ENCODE data around the gene SLC25A47.
"Not testable (repeated sequence)": the region's sequence is repeated elsewhere in the genome, so short reads cannot be mapped to it uniquely, and the experiment has no call there.

SLC25A47 gene

DNA sequence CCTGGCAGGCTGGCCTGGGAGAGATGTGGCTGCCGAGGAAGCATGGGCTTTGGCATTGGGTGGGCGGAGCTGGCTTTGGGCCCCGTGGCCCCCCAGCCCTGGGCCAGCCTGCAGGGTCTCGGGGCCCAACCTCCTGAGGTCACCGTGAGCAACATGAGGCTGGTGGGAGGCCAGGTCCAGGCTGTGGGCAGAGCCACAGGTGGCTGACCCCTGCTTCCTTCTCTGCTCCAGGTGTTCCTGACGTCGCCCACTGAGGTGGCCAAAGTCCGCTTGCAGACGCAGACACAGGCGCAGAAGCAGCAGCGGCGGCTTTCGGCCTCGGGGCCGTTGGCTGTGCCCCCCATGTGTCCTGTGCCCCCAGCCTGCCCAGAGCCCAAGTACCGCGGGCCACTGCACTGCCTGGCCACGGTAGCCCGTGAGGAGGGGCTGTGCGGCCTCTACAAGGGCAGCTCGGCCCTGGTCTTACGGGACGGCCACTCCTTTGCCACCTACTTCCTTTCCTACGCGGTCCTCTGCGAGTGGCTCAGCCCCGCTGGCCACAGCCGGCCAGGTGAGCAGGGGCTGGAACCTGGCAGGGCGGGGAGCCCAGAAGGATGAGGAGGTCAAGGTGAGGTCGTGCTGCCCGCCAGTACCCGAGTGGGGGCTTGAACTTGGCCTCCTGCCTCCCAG lies 5.5 kb downstream of the SLC25A47 start:
- no peak for DNase-seq

DNA sequence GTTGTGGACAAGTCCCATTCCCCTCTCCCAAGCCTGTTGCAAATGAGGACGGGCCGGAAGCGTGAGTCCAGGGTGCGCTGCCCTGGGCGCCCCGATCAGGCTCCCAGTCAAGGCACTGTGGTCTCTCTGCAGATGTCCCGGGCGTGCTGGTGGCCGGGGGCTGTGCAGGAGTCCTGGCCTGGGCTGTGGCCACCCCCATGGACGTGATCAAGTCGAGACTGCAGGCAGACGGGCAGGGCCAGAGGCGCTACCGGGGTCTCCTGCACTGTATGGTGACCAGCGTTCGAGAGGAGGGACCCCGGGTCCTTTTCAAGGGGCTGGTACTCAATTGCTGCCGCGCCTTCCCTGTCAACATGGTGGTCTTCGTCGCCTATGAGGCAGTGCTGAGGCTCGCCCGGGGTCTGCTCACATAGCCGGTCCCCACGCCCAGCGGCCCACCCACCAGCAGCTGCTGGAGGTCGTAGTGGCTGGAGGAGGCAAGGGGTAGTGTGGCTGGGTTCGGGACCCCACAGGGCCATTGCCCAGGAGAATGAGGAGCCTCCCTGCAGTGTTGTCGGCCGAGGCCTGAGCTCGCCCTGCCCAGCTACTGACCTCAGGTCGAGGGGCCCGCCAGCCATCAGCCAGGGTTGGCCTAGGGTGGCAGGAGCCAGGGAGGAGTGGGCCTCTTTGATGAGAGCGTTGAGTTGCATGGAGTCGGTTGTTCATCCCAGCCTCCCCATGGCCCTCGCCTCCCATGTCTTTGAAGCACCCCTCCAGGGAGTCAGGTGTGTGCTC lies 6.3 kb downstream of the SLC25A47 start:
- no peak for DNase-seq

- no peak for DNase-seq
Observed at GRCh38 chr14:100330007-100330344, 6.8 kb downstream of the SLC25A47 start.

DNA sequence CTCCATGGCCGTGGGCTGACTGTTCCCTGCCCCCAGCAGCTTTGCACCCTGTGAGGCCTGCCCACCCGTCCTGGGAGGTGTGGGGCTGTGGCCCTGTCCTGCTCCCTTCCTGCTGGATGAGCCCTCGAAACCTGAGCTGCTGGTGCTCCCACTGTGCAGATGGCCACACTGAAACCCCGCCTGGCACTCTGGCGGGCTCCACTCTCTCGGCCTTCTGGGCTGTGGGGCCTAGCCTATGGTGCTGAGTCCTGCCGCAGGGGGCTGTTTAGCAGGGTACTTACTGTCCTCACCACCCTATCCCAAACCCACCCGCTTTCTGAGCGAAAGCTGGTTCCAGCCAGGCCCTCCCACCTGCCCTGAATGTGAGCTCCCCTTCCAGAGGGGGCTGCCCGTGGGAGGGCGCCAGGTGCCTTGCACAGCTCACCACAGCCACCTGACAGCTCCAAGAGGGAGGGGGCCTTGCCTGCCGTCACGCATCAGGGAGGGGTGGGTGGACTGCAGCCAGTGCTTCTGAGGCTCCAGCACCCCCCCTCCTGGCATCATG lies 7.3 kb downstream of the SLC25A47 start:
- no peak for DNase-seq

GRCh38 chr14:100332071-100332639 lies 9.0 kb downstream of the SLC25A47 start:
- DNase-seq: no peak

DNA sequence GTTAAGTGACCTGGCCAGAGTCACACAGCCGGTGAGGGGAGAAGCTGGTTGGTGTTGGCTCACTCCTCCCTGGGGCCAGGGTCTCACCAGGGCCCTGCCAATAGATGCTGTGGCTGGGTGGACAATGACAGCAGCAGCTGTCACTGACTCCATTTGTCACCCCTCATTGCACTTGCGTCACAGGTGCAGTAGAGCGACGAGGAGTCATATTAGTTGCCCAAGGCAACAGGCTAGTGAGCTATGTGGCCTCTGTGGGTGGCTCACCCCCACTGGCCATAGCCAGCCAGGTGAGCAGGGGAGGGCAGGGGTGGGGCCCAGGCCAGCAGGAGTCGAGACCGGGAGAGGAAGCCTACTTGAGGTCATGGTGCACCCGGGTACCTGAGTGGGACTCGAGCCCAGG lies 9.7 kb downstream of the SLC25A47 start:
- no peak for DNase-seq

- no peak for DNase-seq
Observed at GRCh38 chr14:100333311-100333710, 10.2 kb downstream of the SLC25A47 start.

DNA sequence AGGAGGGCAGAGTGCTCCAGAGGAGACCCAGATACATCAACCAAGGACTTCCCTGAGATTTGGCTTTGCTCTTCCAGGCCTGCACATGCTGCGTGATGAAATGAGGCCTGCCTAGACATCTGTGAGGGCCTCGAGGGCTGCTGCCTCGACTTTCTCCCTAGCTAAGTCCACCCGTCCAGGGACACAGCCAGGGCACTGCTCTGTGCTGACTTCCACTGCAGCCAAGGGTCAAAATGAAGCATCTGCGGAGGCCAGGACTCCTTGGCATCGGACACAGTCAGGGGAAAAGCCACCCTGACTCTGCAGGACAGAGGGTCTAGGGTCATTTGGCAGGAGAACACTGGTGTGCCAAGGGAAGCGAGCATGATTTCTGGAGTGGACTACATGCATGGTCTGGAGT lies 10.7 kb downstream of the SLC25A47 start:
- no peak for DNase-seq

GRCh38 chr14:100334904-100335303 lies 11.8 kb downstream of the SLC25A47 start:
- no peak for DNase-seq

- no peak for DNase-seq
Observed at GRCh38 chr14:100336618-100337530, 13.7 kb downstream of the SLC25A47 start.

- no peak for DNase-seq
Observed at GRCh38 chr14:100339766-100340422, 16.8 kb downstream of the SLC25A47 start.

GRCh38 chr14:100340423-100340813 lies 17.3 kb downstream of the SLC25A47 start:
- no peak for DNase-seq

DNA sequence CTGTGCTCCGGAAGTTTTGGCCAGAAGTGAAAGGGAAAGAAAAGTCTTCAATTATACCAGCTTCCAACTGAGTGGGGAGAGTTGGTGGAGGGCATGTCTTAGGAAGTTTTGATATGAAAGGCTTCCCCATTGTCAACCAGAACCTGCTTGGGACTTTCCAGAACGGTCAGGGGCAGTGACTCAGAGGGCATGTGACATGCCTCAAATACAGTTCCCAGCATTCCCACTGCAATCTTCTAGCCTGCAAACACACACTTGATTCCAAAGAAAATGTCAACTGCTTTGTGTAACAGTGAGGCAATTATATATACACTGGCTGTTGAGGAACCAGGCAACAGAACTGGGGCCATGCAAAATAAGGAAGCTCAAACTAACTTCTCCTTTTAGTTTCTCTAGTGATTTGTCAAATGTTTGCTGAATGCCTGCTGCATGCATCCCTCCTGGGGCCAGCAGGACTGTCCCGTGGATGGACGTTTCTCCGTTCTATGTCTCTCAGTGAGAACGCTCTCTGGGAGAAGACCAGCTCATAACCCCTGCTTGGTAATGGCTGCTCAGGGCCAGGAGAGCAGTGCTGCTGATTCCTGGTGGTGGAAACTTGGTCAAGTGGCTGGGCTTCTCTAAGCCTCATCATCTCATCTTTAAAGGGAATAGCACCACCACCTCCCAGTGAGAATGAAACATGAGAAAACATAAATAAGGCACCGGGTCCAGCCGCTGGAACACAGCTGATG lies 18.3 kb downstream of the SLC25A47 start:
- DNase-seq: no peak

GRCh38 chr14:100342195-100342594 lies 19.1 kb downstream of the SLC25A47 start:
- no peak for DNase-seq

- not testable (repeated sequence) for DNase-seq
Observed at GRCh38 chr14:100342826-100343225, 19.7 kb downstream of the SLC25A47 start.

DNA sequence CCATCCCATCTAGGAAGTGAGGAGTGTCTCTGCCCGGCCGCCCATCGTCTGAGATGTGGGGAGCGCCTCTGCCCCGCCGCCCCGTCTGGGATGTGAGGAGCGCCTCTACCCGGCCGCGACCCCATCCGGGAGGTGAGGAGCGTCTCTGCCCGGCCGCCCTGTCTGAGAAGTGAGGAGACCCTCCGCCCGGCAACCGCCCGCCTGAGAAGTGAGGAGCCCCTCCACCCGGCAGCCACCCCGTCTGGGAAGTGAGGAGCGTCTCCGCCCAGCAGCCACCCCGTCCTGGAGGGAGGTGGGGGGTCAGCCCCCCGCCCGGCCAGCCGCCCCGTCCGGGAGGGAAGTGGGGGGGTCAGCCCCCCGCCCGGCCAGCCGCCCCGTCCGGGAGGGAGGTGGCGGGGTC lies 21.5 kb downstream of the SLC25A47 start:
- DNase-seq: not testable (repeated sequence)

- no peak for DNase-seq
Observed at GRCh38 chr14:100345711-100346110, 22.6 kb downstream of the SLC25A47 start.

DNA sequence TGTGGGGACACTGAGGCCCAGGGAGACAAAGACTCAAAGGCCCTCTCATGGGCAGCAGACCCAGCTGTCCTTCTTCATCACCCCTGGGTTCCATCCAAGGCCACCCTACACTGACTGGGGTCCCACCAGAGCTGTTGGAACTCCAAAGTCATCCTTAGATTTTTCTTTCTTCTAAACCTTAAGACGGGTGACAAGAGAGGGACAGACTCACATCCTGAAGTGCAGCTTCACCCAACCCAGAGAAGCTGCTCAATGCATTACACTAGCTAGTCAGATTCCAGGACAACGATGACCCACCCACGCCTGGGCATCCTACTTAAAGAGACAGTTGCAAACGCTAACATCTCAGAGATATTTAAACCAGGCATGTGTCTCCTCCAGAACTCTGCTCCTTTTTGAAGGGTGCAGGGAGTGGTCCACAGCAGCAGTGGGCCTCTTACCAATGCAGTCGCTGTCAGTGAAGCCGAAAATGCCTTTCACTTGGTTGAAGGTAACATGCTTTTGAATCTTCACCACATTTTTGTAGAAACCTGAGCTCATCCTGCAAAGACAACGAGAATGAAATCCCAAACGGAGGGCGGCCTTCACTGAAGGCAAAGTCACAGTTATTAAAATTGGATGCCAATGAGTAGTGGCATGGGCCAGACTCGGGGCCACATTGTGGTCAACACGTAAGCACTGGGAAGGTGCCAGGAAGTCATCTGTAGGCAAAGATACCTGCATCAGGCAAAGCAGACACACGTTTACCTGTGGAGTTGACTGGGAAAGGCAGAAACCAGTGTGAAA lies 23.4 kb downstream of the SLC25A47 start:
- DNase-seq: no peak

GRCh38 chr14:100348253-100348729 lies 25.2 kb downstream of the SLC25A47 start:
- no peak for DNase-seq
